Fibroblast of pulmonary artery (primary cell): ENCODE measurements around the gene SUCLG2.

ENCODE experiments used
- DNase-seq: peaks from one replicate; pipeline ENCODE4 v3.0.0-alpha.2; 2010; ENCODE audit warnings: low read depth
- H3K4me3 ChIP-seq: replicated peaks from 2 replicates; pipeline ENCODE4 v1.5.1; 2011; ENCODE audit warnings: low read depth, mild to moderate bottlenecking, control low read depth, low read length, moderate library complexity
- CTCF ChIP-seq: IDR thresholded peaks from 2 replicates; pipeline ENCODE4 v1.5.1; 2011; ENCODE audit warnings: mild to moderate bottlenecking, control low read depth, low read length, inconsistent platforms; ENCODE audit errors: missing control alignments

Gene SUCLG2

GRCh38 chr3:67389176-67389575 is 265.2 kb downstream of the SUCLG2 start:
- no peak overlapping the region for H3K4me3 ChIP-seq
- TF ChIP-seq CTCF = no peak
- no peak for DNase-seq

GRCh38 chr3:67388738-67389137 is 265.7 kb downstream of the SUCLG2 start:
- no peak for DNase-seq
- TF ChIP-seq CTCF = no peak
- no peak overlapping the region for H3K4me3 ChIP-seq

- H3K4me3 ChIP-seq = no peak overlapping the region
- no peak for TF ChIP-seq CTCF
- no peak for DNase-seq
Observed at GRCh38 chr3:67386451-67386850, 268.0 kb downstream of the SUCLG2 start.

GRCh38 chr3:67384760-67385397 is 269.5 kb downstream of the SUCLG2 start:
- TF ChIP-seq CTCF = peak; percentile 81
- DNase-seq = peak; percentile 74
- H3K4me3 ChIP-seq = no peak overlapping the region

GRCh38 chr3:67384016-67384415 is 270.4 kb downstream of the SUCLG2 start:
- H3K4me3 ChIP-seq = no peak overlapping the region
- DNase-seq = no peak
- no peak for TF ChIP-seq CTCF

- no peak for TF ChIP-seq CTCF
- no peak for DNase-seq
- H3K4me3 ChIP-seq = no peak overlapping the region
Observed at GRCh38 chr3:67383379-67383778, 271.0 kb downstream of the SUCLG2 start.

GRCh38 chr3:67382536-67382935 is 271.9 kb downstream of the SUCLG2 start:
- TF ChIP-seq CTCF = no peak
- peak; percentile 14 for DNase-seq

More at GRCh38 chr3:67382536-67382935, 271.9 kb downstream of the SUCLG2 start:
- no peak overlapping the region for H3K4me3 ChIP-seq
